ENCODE data around the gene IRX6. TPM values are rescaled to one million over a fixed set of nuclear protein-coding genes. Genes with fewer than 3 reads are reported as not detected.

IRX6 gene
- total and polyA plus RNA-seq, 2 experiments from 2014 or later, result 0.10 TPM; not detected in 1

GRCh38 chr16:55376045-55376444, 52.0 kb downstream of the IRX6 start (continued):
- no peak for TF ChIP-seq REST (IDR thresholded peaks at IDR 0.05; ENCODE audit: unreplicated experiment)
- no peak for TF ChIP-seq POLR2AphosphoS5 (IDR thresholded peaks at IDR 0.05; ENCODE audit: low read depth)
- TF ChIP-seq ZNF331 (CRISPR knock-in tag; IDR thresholded peaks at IDR 0.05; ENCODE audit: low read depth), result no peak

- H3K27ac ChIP-seq (ENCODE audit: low read depth), result no peak overlapping the region
- DNase-seq (ENCODE audit: low spot score), result no peak
- H4K20me1 ChIP-seq (replicated peaks; ENCODE audit: insufficient read depth), result no peaks in the 10 kb centered on the region
- no peak overlapping the region for H3K4me3 ChIP-seq
- H3K79me2 ChIP-seq (replicated peaks; ENCODE audit: insufficient read depth), result no peaks in the 10 kb centered on the region
- no peaks in the 10 kb centered on the region for H3K9me2 ChIP-seq (ENCODE audit: insufficient read depth)
- no peaks in the 10 kb centered on the region for H3K4me1 ChIP-seq (ENCODE audit: insufficient read depth)
- H3K27me3 ChIP-seq (ENCODE audit: insufficient read depth), result 0 out of 2 replicates have a peak, but pooled peaks cover 3% of the 10 kb centered on the region
- Mint-ChIP-seq H3K4me3 (no peak overlapping the region), H3K27ac (no peak overlapping the region), H3K9me3 (no peaks in the 10 kb centered on the region), H3K4me1 (peaks cover 13% of the 10 kb centered on the region), H3K36me3 (ENCODE audit: low read depth) (no peaks in the 10 kb centered on the region), H3K27me3 (ENCODE audit: insufficient read depth, low read depth, poor library complexity) (peaks cover 3% of the 10 kb centered on the region)
- no peaks in the 10 kb centered on the region for H3K36me3 ChIP-seq (ENCODE audit: insufficient read depth)
- H3F3A ChIP-seq (replicated peaks; ENCODE audit: low read depth), result no peaks in the 10 kb centered on the region
- ATAC-seq, result no peak
- H2AFZ ChIP-seq, result no peak overlapping the region
- H3K4me2 ChIP-seq, result no peak overlapping the region
- no peak for TF ChIP-seq EZH2 (IDR thresholded peaks at IDR 0.05; ENCODE audit: low read depth, unreplicated experiment)
- no peak for TF ChIP-seq STAT1 (IDR thresholded peaks at IDR 0.05; ENCODE audit: unreplicated experiment)
- no peak for TF ChIP-seq NANOG (IDR thresholded peaks at IDR 0.05; ENCODE audit: borderline replicate concordance)
- no peak for TF ChIP-seq JUNB (IDR thresholded peaks at IDR 0.05; ENCODE audit: unreplicated experiment)
- no peak for TF ChIP-seq ZNF331 (CRISPR knock-in tag; IDR thresholded peaks at IDR 0.05; ENCODE audit: low read depth)
- TF ChIP-seq, protein P1, sequence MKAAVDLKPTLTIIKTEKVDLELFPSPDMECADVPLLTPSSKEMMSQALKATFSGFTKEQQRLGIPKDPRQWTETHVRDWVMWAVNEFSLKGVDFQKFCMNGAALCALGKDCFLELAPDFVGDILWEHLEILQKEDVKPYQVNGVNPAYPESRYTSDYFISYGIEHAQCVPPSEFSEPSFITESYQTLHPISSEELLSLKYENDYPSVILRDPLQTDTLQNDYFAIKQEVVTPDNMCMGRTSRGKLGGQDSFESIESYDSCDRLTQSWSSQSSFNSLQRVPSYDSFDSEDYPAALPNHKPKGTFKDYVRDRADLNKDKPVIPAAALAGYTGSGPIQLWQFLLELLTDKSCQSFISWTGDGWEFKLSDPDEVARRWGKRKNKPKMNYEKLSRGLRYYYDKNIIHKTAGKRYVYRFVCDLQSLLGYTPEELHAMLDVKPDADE (IDR thresholded peaks at IDR 0.05), result no peak
- TF ChIP-seq CTCF (conservative IDR thresholded peaks at IDR 0.05; ENCODE audit: low read depth in 2 of 2), result no peak
- TF ChIP-seq EZH2phosphoT487 (IDR thresholded peaks at IDR 0.05; ENCODE audit: unreplicated experiment), result no peak
- no peak for TF ChIP-seq POLR2AphosphoS5 (IDR thresholded peaks at IDR 0.05; ENCODE audit: low read depth)
- no peak for TF ChIP-seq ZNF114 (CRISPR knock-in tag; IDR thresholded peaks at IDR 0.05)
- TF ChIP-seq REST (IDR thresholded peaks at IDR 0.05; ENCODE audit: unreplicated experiment), result no peak
Observed at GRCh38 chr16:55376567-55377167, 52.7 kb downstream of the IRX6 start.

All from GM23338 (cell line).